ENCODE data around the gene WDR62. TPM values are rescaled to one million over a fixed set of nuclear protein-coding genes. Genes with fewer than 3 reads are reported as not detected.
"Not testable (repeated sequence)": the region's sequence is repeated elsewhere in the genome, so short reads cannot be mapped to it uniquely, and the experiment has no call there.

The WDR62 gene
- total RNA-seq, 4 donors from 2014 or later: 1.1 to 4.8 (median 3.5) TPM

DNA sequence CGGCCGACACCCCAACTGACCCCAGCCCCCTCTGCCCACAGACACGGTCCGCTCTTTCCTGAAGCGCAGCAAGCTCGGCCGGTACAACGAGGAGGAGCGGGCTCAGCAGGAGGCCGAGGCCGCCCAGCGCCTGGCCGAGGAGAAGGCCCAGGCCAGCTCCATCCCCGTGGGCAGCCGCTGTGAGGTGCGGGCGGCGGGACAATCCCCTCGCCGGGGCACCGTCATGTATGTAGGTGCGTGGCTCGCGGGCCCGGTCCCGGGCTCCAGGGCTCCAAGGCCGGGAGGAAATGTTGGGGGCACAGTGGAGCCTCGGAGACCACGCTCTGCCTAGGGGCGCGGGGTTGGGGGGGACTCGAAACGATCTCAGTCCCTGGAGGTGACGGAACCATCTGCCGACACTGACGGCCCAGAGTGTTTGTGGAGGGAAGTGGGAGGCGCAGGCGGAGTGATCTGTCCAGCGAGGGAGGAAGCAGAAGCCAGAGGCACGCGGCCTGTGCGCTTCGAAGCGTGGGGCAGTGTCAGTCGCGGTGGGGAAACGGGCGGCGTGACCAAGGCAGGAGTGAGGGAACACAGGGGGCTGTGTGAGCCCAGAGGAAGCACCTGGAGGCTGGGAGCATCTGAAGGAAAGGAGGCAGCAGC, 66.9 kb downstream of the WDR62 start:
- no peak overlapping the region for H3K4me3 ChIP-seq
- intact Hi-C loops (cut with DNase I): loop anchor here (5.0 kb wide), 1 partner anchor 51 kb away; no protein-coding TSS in a partner anchor
- H3K9me3 ChIP-seq: no peaks in the 10 kb centered on the region
- no peak for DNase-seq
- TF ChIP-seq POLR2A (IDR thresholded peaks at IDR 0.05): no peak
- TF ChIP-seq, protein P1, sequence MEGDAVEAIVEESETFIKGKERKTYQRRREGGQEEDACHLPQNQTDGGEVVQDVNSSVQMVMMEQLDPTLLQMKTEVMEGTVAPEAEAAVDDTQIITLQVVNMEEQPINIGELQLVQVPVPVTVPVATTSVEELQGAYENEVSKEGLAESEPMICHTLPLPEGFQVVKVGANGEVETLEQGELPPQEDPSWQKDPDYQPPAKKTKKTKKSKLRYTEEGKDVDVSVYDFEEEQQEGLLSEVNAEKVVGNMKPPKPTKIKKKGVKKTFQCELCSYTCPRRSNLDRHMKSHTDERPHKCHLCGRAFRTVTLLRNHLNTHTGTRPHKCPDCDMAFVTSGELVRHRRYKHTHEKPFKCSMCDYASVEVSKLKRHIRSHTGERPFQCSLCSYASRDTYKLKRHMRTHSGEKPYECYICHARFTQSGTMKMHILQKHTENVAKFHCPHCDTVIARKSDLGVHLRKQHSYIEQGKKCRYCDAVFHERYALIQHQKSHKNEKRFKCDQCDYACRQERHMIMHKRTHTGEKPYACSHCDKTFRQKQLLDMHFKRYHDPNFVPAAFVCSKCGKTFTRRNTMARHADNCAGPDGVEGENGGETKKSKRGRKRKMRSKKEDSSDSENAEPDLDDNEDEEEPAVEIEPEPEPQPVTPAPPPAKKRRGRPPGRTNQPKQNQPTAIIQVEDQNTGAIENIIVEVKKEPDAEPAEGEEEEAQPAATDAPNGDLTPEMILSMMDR (IDR thresholded peaks at IDR 0.05): no peak
- H3K4me1 ChIP-seq: peaks cover 0 to 11% (median 7%) of the 10 kb centered on the region in 3 donors
- peaks cover 4 to 96% (median 54%) of the 10 kb centered on the region in 3 donors for H3K36me3 ChIP-seq
- WGBS, 2 donors: 33 to 85% methylated on average over 3 to 19 of the region's 49 CpGs
- H3K27ac ChIP-seq: no peak overlapping the region
- H3K27me3 ChIP-seq: no peaks in the 10 kb centered on the region

DNA sequence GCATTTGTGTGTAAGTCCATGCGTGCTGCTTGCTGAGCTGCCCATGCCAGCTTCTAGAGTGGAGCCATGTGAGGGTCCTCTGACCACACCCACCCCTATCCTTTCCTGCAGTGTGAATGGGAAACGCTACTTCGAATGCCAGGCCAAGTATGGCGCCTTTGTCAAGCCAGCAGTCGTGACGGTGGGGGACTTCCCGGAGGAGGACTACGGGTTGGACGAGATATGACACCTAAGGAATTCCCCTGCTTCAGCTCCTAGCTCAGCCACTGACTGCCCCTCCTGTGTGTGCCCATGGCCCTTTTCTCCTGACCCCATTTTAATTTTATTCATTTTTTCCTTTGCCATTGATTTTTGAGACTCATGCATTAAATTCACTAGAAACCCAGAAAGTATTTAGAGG, 70.9 kb downstream of the WDR62 start:
- intact Hi-C loops (cut with DNase I): no loop called here
- H3K4me1 ChIP-seq: peaks cover 9 to 24% (median 13%) of the 10 kb centered on the region in 3 donors
- H3K4me3 ChIP-seq: no peak overlapping the region
- TF ChIP-seq, protein P1 (IDR thresholded peaks at IDR 0.05): no peak
- TF ChIP-seq POLR2A (IDR thresholded peaks at IDR 0.05): no peak
- peaks cover 0 to 57% (median 42%) of the 10 kb centered on the region in 3 donors for H3K36me3 ChIP-seq
- no peak overlapping the region for H3K27ac ChIP-seq
- no peak for DNase-seq
- H3K27me3 ChIP-seq: no peaks in the 10 kb centered on the region
- 75 to 100% methylated on average over 1 to 4 of the region's 9 CpGs for WGBS, 2 donors
- no peaks in the 10 kb centered on the region for H3K9me3 ChIP-seq

DNA sequence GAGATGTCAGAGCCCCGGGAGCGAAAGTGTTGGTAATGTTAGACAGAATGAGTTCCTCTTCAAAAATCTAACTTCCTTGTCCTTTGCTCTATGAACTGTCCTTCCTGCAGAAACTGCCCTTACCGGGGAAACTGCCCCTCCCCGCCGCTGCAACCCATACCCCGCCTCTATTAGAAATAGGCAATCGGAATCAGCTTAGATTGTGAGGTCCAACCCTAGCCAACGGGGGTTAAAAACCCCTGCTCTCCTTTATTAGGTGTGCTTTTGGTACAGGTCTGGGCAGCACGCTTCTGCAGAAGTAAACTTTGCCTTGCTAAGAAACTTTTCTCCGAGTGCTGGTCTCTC, 73.7 kb downstream of the WDR62 start:
- intact Hi-C loops (cut with DNase I): no loop called here
- no peak for DNase-seq

DNA sequence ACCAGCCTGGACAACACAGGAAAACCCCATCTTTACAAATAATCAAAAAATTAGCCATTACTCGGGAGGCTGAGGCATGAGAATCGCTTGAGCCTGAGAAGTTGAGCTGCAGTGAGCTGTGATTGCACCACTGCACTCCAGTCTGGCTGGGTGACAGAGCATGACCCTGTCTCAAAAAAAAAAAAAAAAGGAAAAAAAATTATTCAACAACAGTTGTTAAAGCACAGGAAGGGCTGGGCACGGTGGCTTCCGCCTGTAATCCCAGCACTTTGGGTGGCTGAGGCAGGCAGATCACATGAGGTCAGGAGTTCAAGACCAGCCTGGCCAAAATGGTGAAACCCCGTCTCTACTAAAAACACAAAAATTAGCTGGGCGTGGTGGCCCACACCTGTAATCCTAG, 76.5 kb downstream of the WDR62 start:
- H3K4me3 ChIP-seq; DNase-seq; H3K9me3 ChIP-seq; intact Hi-C loops (cut with DNase I); H3K36me3 ChIP-seq; H3K27me3 ChIP-seq: not testable (repeated sequence)
- H3K4me1 ChIP-seq: peaks cover 25 to 75% (median 33%) of the 10 kb centered on the region in 3 donors
- WGBS, 2 donors: 25 to 36% methylated on average over 6 of the region's 6 CpGs
- peak overlapping the region; percentile 59 to 99 (median 81) for H3K27ac ChIP-seq

More for the DNA sequence above, 73.7 kb downstream of the WDR62 start:
- H3K4me3 ChIP-seq: peak overlapping the region; percentile 21 to 65 (median 48)
- 4 to 8% methylated on average over 9 to 10 of the region's 10 CpGs for WGBS, 2 donors
- H3K27me3 ChIP-seq: no peaks in the 10 kb centered on the region
- TF ChIP-seq, protein P1 (IDR thresholded peaks at IDR 0.05): no peak
- no peak for TF ChIP-seq POLR2A (IDR thresholded peaks at IDR 0.05)
- H3K9me3 ChIP-seq: no peaks in the 10 kb centered on the region
- H3K4me1 ChIP-seq: peaks cover 25 to 52% (median 29%) of the 10 kb centered on the region in 3 donors
- peak overlapping the region; percentile 89 to 94 (median 90) for H3K27ac ChIP-seq
- H3K36me3 ChIP-seq: peaks cover 0 to 29% (median 21%) of the 10 kb centered on the region in 3 donors

DNA sequence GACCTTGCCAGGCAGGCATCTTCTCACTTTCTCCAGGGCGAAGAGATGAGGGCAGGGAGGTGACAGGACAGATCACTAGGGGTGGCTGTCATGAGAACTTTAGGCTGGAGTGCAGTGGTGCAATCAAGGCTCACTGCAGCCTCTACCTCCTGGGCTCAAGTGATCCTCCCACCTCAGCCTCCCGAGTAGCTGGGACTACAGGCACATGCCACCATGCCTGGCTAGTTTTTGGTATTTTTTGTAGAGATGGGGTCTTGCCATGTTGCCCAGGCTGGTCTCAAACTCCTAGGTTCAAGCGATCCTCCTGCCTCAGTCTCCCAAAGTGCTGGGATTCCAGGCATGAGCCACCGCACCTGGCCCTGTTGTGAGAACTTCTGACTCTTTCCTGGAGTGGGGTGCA, 80.2 kb downstream of the WDR62 start:
- H3K9me3 ChIP-seq; H3K36me3 ChIP-seq; intact Hi-C loops (cut with DNase I); H3K4me3 ChIP-seq; H3K27me3 ChIP-seq; DNase-seq: not testable (repeated sequence)
- Histone ChIP-seq H3K4me1 (peaks cover 26 to 85% (median 45%) of the 10 kb centered on the region in 3 donors), H3K27ac (peak overlapping the region in 3 of 4 donors; percentile 92 to 99 (median 99))
- 100% methylated on average over 3 of the region's 4 CpGs; no CpG with 5 or more reads in 1 of the 2 donors for WGBS, 2 donors

DNA sequence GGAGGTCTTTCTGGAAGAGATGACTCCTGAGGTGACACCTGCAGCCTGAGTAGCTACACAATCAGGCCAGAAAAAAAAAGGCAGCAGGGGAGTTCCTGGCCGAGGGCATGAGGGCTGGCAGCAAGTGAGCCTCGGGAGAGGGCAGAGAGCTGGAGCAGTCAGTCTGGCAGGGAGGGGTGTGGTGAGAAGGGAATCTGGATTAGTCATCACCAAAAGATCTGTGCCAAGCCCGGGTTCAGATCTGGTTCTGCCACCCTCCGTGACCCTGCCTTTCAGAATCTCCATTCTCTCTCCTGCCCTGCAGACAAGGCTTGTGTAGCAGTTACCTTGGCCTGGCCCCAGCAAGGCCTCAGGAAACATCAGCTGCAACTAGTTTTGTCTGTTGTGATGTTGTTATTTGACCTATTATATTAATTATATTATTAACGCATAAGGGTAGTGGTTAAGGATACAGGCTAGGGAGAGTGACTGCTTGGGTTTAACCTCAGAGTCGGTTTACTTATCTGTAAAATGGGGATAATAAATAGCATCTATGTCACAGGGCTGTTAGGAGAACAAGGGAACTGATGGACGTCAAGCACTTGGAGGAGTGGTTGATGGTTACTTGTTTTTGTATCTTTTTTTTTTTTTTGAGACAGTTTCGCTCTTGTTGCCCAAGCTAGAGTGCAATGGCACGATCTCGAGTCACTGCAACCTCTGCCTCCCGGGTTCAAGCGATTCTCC, 82.4 kb downstream of the WDR62 start:
- no peaks in the 10 kb centered on the region for H3K9me3 ChIP-seq
- peak overlapping the region in 1 of 4 donors; percentile 40 for H3K4me3 ChIP-seq
- intact Hi-C loops (cut with DNase I): no loop called here
- WGBS, 2 donors: 36 to 49% methylated on average over 10 to 12 of the region's 12 CpGs
- no peaks in the 10 kb centered on the region for H3K27me3 ChIP-seq
- peaks cover under 1 to 7% (median 1%) of the 10 kb centered on the region in 3 donors for H3K36me3 ChIP-seq
- peaks cover 32 to 80% (median 39%) of the 10 kb centered on the region in 3 donors for H3K4me1 ChIP-seq
- no peak for DNase-seq
- TF ChIP-seq, protein P1 (IDR thresholded peaks at IDR 0.05): no peak
- TF ChIP-seq POLR2A (IDR thresholded peaks at IDR 0.05): peak in 1 of 4 donors; percentile 37
- peak overlapping the region; percentile 87 to 99 (median 96) for H3K27ac ChIP-seq
